MCF 10A (cell line): ENCODE data around the gene GPR157. TPM values are rescaled to one million over a fixed set of nuclear protein-coding genes. Genes with fewer than 3 reads are reported as not detected.

Source experiments
- BruUV-seq: library from RNA; stranded (reverse); fragments of 400-500 nt; replicated peaks from 2 replicates; lab custom pipeline; 2021; lab: Mats Ljungman, UMichigan
- CTCF ChIA-PET: fragments of 300-600 bp; sonication (Branson Sonifier 250); formaldehyde crosslinking; extraction: SDS; loops from one replicate; lab custom pipeline; 2021; ENCODE audit warnings: antibody characterized with exemption, inconsistent platforms; lab: Yijun Ruan, JAX
- POLR2A ChIA-PET: fragments of 300-600, 350-650 bp; sonication (Branson Sonifier 250); formaldehyde crosslinking; extraction: SDS; loops from one replicate; lab custom pipeline; 2020; ENCODE audit warnings: antibody characterized with exemption, inconsistent platforms; lab: Yijun Ruan, JAX
- DNase-seq: peaks from one replicate; pipeline ENCODE4 v3.0.0-alpha.2; 2018; ENCODE audit not compliant: unreplicated experiment
- H3K27ac Mint-ChIP-seq: one replicate; pipeline ENCODE4 v1.8.0; 2022; ENCODE audit warnings: mild to moderate bottlenecking, low read depth, mixed read lengths; ENCODE audit not compliant: unreplicated experiment
- H3K27me3 Mint-ChIP-seq: one replicate; pipeline ENCODE4 v1.8.0; 2022; ENCODE audit warnings: mixed read lengths; ENCODE audit not compliant: insufficient read depth, unreplicated experiment
- H3K36me3 Mint-ChIP-seq: one replicate; pipeline ENCODE4 v1.8.0; 2022; ENCODE audit warnings: mild to moderate bottlenecking, moderate library complexity, mixed read lengths; ENCODE audit not compliant: insufficient read depth, unreplicated experiment
- H3K4me1 Mint-ChIP-seq: one replicate; pipeline ENCODE4 v1.8.0; 2022; ENCODE audit warnings: mixed read lengths; ENCODE audit not compliant: insufficient read depth, unreplicated experiment
- H3K4me3 Mint-ChIP-seq: one replicate; pipeline ENCODE4 v1.8.0; 2022; ENCODE audit warnings: mild to moderate bottlenecking, moderate library complexity, mixed read lengths; ENCODE audit not compliant: unreplicated experiment
- H3K9me3 Mint-ChIP-seq: one replicate; pipeline ENCODE4 v1.8.0; 2022; ENCODE audit warnings: mixed read lengths; ENCODE audit not compliant: unreplicated experiment
- intact Hi-C: fragments of 100-400 bp; cut with micrococcal nuclease; formaldehyde crosslinking; loops from 2 replicates; pipeline ENCODE4 v1.14.1; 2022
- total RNA-seq: library from RNA; stranded (reverse); gene quantifications from 2 replicates; pipeline ENCODE4 v1.2.3, GENCODE V29; 2022
- TF ChIP-seq, protein P1 (sequence below): fragments of 200-600 bp; IDR thresholded peaks from one replicate; pipeline ENCODE4 v1.8.0; 2022; ENCODE audit warnings: antibody characterized with exemption, mild to moderate bottlenecking; ENCODE audit not compliant: unreplicated experiment

The GPR157 gene
- total RNA-seq, 1 experiment from 2014 or later, result 8.1 TPM

DNA sequence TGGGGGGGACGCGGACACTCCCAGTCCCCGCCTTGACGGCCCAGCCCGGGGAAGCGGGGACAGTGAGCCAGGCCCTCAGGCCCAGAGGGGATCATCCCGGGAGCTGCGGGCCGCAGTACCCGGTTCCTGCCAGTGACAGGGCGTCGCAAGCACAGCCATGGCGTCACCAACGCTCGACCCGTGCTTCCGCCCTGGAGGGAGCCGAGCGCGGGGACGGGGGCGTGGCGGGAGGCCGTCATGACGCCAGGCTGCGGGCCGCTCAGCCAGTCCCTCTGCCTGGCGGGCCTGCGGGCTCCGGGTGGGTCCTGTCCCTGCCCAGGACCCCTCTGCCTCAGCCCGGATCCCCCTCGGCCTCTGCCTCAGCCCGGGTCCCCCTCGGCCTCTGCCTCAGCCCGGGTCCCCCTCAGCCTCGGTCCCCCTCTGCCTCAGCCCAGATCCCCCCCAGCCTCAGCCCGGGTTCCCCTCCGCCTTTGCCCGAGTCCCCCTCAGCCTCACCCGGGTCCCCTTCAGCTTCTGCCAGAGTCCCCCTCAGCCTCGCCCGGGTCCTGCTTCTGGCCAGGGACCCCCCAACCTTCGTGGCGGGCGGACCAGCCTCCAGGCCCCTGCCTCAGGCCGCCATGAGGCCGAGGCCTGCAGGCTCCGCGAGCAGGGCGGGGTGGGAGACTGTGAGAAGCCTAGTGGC is 57.2 kb downstream of the GPR157 start:
- H3K36me3 Mint-ChIP-seq, result peaks cover 6% of the 10 kb centered on the region
- no peak overlapping the region for H3K4me3 Mint-ChIP-seq
- TF ChIP-seq, protein P1, sequence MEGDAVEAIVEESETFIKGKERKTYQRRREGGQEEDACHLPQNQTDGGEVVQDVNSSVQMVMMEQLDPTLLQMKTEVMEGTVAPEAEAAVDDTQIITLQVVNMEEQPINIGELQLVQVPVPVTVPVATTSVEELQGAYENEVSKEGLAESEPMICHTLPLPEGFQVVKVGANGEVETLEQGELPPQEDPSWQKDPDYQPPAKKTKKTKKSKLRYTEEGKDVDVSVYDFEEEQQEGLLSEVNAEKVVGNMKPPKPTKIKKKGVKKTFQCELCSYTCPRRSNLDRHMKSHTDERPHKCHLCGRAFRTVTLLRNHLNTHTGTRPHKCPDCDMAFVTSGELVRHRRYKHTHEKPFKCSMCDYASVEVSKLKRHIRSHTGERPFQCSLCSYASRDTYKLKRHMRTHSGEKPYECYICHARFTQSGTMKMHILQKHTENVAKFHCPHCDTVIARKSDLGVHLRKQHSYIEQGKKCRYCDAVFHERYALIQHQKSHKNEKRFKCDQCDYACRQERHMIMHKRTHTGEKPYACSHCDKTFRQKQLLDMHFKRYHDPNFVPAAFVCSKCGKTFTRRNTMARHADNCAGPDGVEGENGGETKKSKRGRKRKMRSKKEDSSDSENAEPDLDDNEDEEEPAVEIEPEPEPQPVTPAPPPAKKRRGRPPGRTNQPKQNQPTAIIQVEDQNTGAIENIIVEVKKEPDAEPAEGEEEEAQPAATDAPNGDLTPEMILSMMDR, result no peak
- H3K27ac Mint-ChIP-seq, result no peak overlapping the region
- CTCF ChIA-PET, result no interaction called here
- H3K27me3 Mint-ChIP-seq, result no peaks in the 10 kb centered on the region
- POLR2A ChIA-PET, result no interaction called here
- intact Hi-C loops, result no loop called here
- no peak for DNase-seq
- no peaks in the 10 kb centered on the region for H3K9me3 Mint-ChIP-seq
- no TSS peak for BruUV-seq
- peaks cover 14% of the 10 kb centered on the region for H3K4me1 Mint-ChIP-seq

DNA sequence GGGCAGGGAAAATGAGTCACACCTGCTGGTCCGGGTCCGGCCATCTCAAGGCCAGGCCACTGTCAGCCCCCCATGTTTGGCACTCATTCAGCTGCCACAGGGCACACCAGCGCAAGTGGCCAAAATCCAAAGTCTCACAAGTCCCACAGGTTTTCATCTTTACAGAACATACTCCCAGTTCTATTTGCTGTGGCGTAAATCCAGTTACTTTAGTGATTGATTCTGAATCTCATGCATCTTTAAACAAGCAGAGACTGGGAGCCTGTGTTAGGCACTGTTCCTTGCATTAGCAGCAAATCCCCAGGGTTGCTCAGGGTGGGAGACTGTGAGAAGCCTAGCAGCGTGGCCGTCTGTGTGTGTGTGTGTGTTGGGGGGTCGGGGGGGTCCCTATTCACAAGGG is 58.4 kb downstream of the GPR157 start:
- ChIA-PET POLR2A (no interaction called here), CTCF (no interaction called here)
- Mint-ChIP-seq H3K4me1 (peaks cover 14% of the 10 kb centered on the region), H3K36me3 (peaks cover 6% of the 10 kb centered on the region), H3K9me3 (no peaks in the 10 kb centered on the region), H3K27me3 (no peaks in the 10 kb centered on the region), H3K27ac (no peak overlapping the region), H3K4me3 (no peak overlapping the region)
- no peak for DNase-seq
- no TSS peak for BruUV-seq
- intact Hi-C loops, result no loop called here
- TF ChIP-seq, protein P1, result no peak

DNA sequence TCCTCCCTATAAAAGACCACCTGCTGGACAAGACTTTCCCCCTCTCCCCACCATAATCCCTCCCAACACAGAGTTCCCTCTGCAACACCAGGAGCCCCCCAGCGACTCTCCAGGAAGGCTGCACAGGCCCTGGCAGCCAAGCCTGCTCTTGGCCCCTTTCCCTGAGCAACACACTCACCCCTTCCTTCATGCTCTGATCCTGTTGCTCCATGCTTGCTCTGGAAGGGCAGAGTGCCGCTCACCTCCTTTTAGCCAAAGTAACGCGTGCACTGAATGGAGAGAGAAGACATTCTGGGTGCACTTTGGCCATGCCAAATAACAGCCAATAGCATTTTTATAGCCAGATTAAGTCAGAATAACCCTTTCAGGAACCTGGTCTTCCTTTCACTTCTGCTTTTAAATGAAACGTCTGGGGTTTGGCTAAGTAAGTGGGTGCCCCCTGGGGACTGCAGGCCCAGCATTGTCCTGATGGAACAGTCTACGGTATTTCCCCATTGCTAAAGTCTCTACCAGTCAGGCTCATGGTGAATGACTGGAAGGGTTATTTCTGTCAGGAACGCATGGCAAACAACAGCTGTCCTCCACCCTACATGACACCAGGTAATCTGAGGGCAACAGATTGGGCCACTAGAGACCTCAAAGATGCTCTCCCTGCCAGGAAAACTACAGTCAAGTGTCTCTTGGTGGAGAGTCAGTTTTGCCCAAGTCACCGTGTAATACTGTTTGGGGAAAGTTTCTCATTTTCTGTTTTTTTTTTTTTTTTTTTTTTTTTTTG is 59.4 kb downstream of the GPR157 start, which contains the start of gene SLC2A5:
TSS of gene SLC2A5 (minus strand) at position 310 of the 775 bp plus-strand sequence. CDS start at position 211, 99 bp downstream.
- Mint-ChIP-seq H3K27ac (peak within 1 kb of the TSS; percentile 64), H3K4me3 (no peak within 1 kb of the TSS), H3K27me3 (no peaks in the 10 kb centered on the region), H3K36me3 (peaks cover 6% of the 10 kb centered on the region), H3K4me1 (peaks cover 7% of the 10 kb centered on the region), H3K9me3 (no peaks in the 10 kb centered on the region)
- intact Hi-C loops, result no loop called here
- BruUV-seq, result no TSS peak
- ChIA-PET CTCF (interaction anchor here (0.6 kb wide), 1 partner anchor 18 kb away, joined by 3 read pairs; no protein-coding TSS in a partner anchor), POLR2A (no interaction called here)
- TF ChIP-seq, protein P1, result no peak
- DNase-seq, result no peak

DNA sequence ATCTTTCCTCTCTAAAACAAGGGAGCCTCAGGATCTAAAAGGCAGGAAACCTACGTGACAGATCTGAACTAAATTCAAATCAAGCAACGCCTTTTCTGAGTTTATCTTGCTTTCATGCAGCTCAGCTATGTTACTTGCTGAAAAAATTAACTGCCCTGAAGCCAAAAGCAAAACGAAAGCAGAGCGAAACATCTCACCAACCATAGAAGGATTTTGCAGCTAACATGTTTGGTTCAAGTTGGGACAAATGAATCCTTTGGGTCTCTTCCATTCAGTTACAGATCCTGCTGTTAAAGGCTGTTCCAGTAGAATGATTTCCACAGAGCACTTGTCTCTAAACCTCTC is 59.9 kb downstream of the GPR157 start:
- TF ChIP-seq, protein P1, result no peak
- Mint-ChIP-seq H3K27me3 (no peaks in the 10 kb centered on the region), H3K9me3 (no peaks in the 10 kb centered on the region), H3K36me3 (peaks cover 6% of the 10 kb centered on the region), H3K4me1 (peaks cover 7% of the 10 kb centered on the region), H3K4me3 (no peak overlapping the region), H3K27ac (peak overlapping the region; percentile 64)
- intact Hi-C loops, result no loop called here
- no peak for DNase-seq
- no TSS peak for BruUV-seq
- POLR2A ChIA-PET, result no interaction called here
- CTCF ChIA-PET, result no interaction called here
